ENCODE data around the gene LDB2.

GRCh38 chr4:16588149-16588548 is 310.3 kb downstream of the LDB2 start:
- no peak for TF ChIP-seq CTCF (IDR thresholded peaks at IDR 0.05)
- no peak for TF ChIP-seq POLR2A (IDR thresholded peaks at IDR 0.05)

Data from tibial nerve (tissue), 3 donors.